K562 (cell line): Measurements from ENCODE around the gene HIPK2. TPM values are rescaled to one million over a fixed set of nuclear protein-coding genes. Genes with fewer than 3 reads are reported as not detected.

Experiments used
- BCLAF1 ChIP-seq, 2 experiments: fragments of 450-650 bp in 1 of 2; IDR thresholded peaks; 2 replicates each; pipeline ENCODE4 v1.6.1; 2011 to 2017; ENCODE audit warnings: low read depth in 2 of 2, antibody characterized with exemption in 1 of 2, borderline replicate concordance in 1 of 2, low read length in 1 of 2, mild to moderate bottlenecking in 1 of 2, mixed read lengths in 1 of 2; ENCODE audit not compliant: control insufficient read depth in 1 of 2
- HOMEZ ChIP-seq: fragments of 250-450 bp; sonication (Bioruptor Pico); IDR thresholded peaks from 2 replicates; pipeline ENCODE4 v1.4.0; 2020; ENCODE audit warnings: mild to moderate bottlenecking, moderate library complexity
- IFI16 ChIP-seq: fragments of 250-450 bp; sonication (Bioruptor Pico); IDR thresholded peaks from 2 replicates; pipeline ENCODE4 v2.1.2; 2022; ENCODE audit warnings: mild to moderate bottlenecking, inconsistent platforms
- PATZ1 ChIP-seq: fragments of 250-450 bp; sonication (Bioruptor Pico); IDR thresholded peaks from 2 replicates; pipeline ENCODE4 v1.5.0; 2020; ENCODE audit warnings: mild to moderate bottlenecking, borderline replicate concordance
- PTTG1 ChIP-seq: fragments of 450-650 bp; IDR thresholded peaks from 2 replicates; pipeline ENCODE4 v1.6.1; 2016; ENCODE audit warnings: low read depth, mild to moderate bottlenecking, missing genetic modification characterization, missing compliant biosample characterization
- RCOR1 ChIP-seq, 2 experiments: IDR thresholded peaks; 2 replicates each; pipeline ENCODE4 v1.6.1; 2012; ENCODE audit warnings: low read depth in 2 of 2, low read length in 2 of 2, borderline replicate concordance in 1 of 2, improper control_type of control experiment in 1 of 2
- TCF7L2 ChIP-seq: fragments of 150-350 bp; IDR thresholded peaks from 2 replicates; pipeline ENCODE4 v1.6.1; 2016; ENCODE audit warnings: low read depth, mild to moderate bottlenecking, low read length, moderate library complexity
- polyA plus RNA-seq, 8 experiments: library from polyadenylated mRNA; depleted of rRNA in 4 of 8; stranded (reverse) in 5 of 8; unstranded in 3 of 8; fragments of >200 nt; fragmentation: Nextera tagmentation in 2 of 8; fragmentation: Illumina TruSeq in 1 of 8; extraction: Ambion mirVana in 2 of 8; extraction: Trizol in 1 of 8; gene quantifications; 2 replicates each; pipeline versions ENCODE4 v1.2.1 to v1.2.3, GENCODE V29; 2011 to 2014; ENCODE audit warnings: inconsistent platforms in 1 of 8, missing spikeins in 1 of 8
- total RNA-seq, 7 experiments: library from RNA; depleted of rRNA in 6 of 7; stranded (reverse); fragments of >200 nt in 6 of 7; fragmentation: Illumina TruSeq in 2 of 7; extraction: Trizol in 2 of 7; gene quantifications; 2 replicates each; pipeline versions ENCODE4 v1.2.1 to v1.2.3, GENCODE V29; 2011 to 2021; ENCODE audit warnings: low replicate concordance in 1 of 7

Gene HIPK2
- total and polyA plus RNA-seq, 9 of the 15 experiments (the other 6 are each of a cell fraction or from before 2014, with no cell fraction given) = 0.69 to 19.8 (median 5.1) TPM

- TF ChIP-seq TCF7L2 = no peak
- no peak for TF ChIP-seq PATZ1 (CRISPR knock-in tag)
- no peak for TF ChIP-seq PTTG1 (tag)
- no peak for TF ChIP-seq BCLAF1 (IDR thresholded peaks at IDR 0.05; ENCODE audit: borderline replicate concordance in 1 of 2, control insufficient read depth in 1 of 2, low read depth in 2 of 2, low read length in 1 of 2)
- TF ChIP-seq IFI16 (CRISPR knock-in tag) = no peak
- no peak for TF ChIP-seq RCOR1 (IDR thresholded peaks at IDR 0.05; ENCODE audit: borderline replicate concordance in 1 of 2, low read depth in 2 of 2, low read length in 2 of 2)
- no peak for TF ChIP-seq HOMEZ (CRISPR knock-in tag)
These were observed 82.7 kb downstream of the HIPK2 start (continued) for GRCh38 chr7:139695051-139695450.
